PC-9 (cell line): ENCODE measurements around the gene CYB5RL. TPM values are rescaled to one million over a fixed set of nuclear protein-coding genes. Genes with fewer than 3 reads are reported as not detected.
"Not testable (repeated sequence)": the region's sequence is repeated elsewhere in the genome, so short reads cannot be mapped to it uniquely, and the experiment has no call there.

Experiments used
- BruUV-seq: library from RNA; stranded (reverse); fragments of 400-500 nt; replicated peaks from 2 replicates; lab custom pipeline; 2021; lab: Mats Ljungman, UMichigan
- CTCF ChIA-PET: fragments of 300-600 bp; sonication (Branson Sonifier 250); formaldehyde crosslinking; loops from one replicate; lab custom pipeline; 2022; ENCODE audit warnings: antibody characterized with exemption; lab: Charles Lee
- POLR2A ChIA-PET: fragments of 300-600 bp; sonication (Branson Sonifier 250); formaldehyde crosslinking; loops from one replicate; lab custom pipeline; 2022; ENCODE audit warnings: antibody characterized with exemption; ENCODE audit not compliant: unreplicated experiment; lab: Charles Lee
- DNase-seq, 2 experiments: peaks; one replicate each; pipeline versions ENCODE4 v3.0.0 to v3.0.0-alpha.2; 2015 to 2022; ENCODE audit warnings: mixed read lengths in 1 of 2
- H2AFZ ChIP-seq: fragments of 200-600 bp; sonication (generic); 2 replicates; pipeline ENCODE4 v1.8.1; 2017; ENCODE audit warnings: antibody characterized with exemption
- H3F3A ChIP-seq: fragments of 200-600 bp; sonication (generic); 2 replicates; pipeline ENCODE4 v1.8.1; 2017; ENCODE audit warnings: antibody characterized with exemption, mild to moderate bottlenecking, low read depth; ENCODE audit not compliant: insufficient read depth
- H3K27ac ChIP-seq: fragments of 200-600 bp; sonication (generic); 2 replicates; pipeline ENCODE4 v1.6.1; 2016; ENCODE audit warnings: mixed run types
- H3K27me3 ChIP-seq: fragments of 200-600 bp; sonication (generic); 2 replicates; pipeline ENCODE4 v1.6.1; 2016; ENCODE audit warnings: low read depth, mixed run types; ENCODE audit not compliant: insufficient read depth
- H3K36me3 ChIP-seq: fragments of 200-600 bp; sonication (generic); 2 replicates; pipeline ENCODE4 v1.6.1; 2016; ENCODE audit warnings: low read depth, mixed run types
- H3K4me1 ChIP-seq: fragments of 200-600 bp; sonication (generic); replicated peaks from 2 replicates; pipeline ENCODE4 v1.6.1; 2016; ENCODE audit warnings: mixed run types; ENCODE audit not compliant: insufficient read depth
- H3K4me2 ChIP-seq: fragments of 200-600 bp; sonication (generic); 2 replicates; pipeline ENCODE4 v1.6.1; 2017; ENCODE audit warnings: mixed run types
- H3K4me3 ChIP-seq: fragments of 200-600 bp; sonication (generic); 2 replicates; pipeline ENCODE4 v1.6.1; 2016; ENCODE audit warnings: mixed run types
- H3K79me2 ChIP-seq: fragments of 200-600 bp; sonication (generic); 2 replicates; pipeline ENCODE4 v1.6.1; 2017; ENCODE audit warnings: low read depth, mixed run types
- H3K9me2 ChIP-seq: fragments of 200-600 bp; sonication (generic); 2 replicates; pipeline ENCODE4 v1.8.1; 2017; ENCODE audit warnings: mild to moderate bottlenecking; ENCODE audit not compliant: insufficient read depth
- H3K9me3 ChIP-seq: fragments of 200-600 bp; sonication (generic); 2 replicates; pipeline ENCODE4 v1.8.1; 2016; ENCODE audit warnings: low read depth; ENCODE audit not compliant: insufficient read depth
- H4K20me1 ChIP-seq: fragments of 200-600 bp; sonication (generic); 2 replicates; pipeline ENCODE4 v1.8.1; 2017; ENCODE audit not compliant: insufficient read depth
- EZH2 ChIP-seq: fragments of 200-600 bp; sonication (generic); IDR thresholded peaks from 2 replicates; pipeline ENCODE4 v1.8.0; 2017; ENCODE audit warnings: antibody characterized with exemption, low read depth
- intact Hi-C: fragments of 100-400 bp; cut with micrococcal nuclease; formaldehyde crosslinking; loops from one replicate; pipeline ENCODE4 v1.10.0; 2022; ENCODE audit not compliant: unreplicated experiment
- total RNA-seq: library from RNA; stranded (reverse); gene quantifications from 2 replicates; pipeline ENCODE4 v1.2.3, GENCODE V29; 2021
- TF ChIP-seq, protein P1 (sequence below): fragments of 200-600 bp; sonication (generic); conservative IDR thresholded peaks from 2 replicates; pipeline ENCODE4 v1.6.1; 2017; ENCODE audit warnings: mixed run types, antibody characterized with exemption, mild to moderate bottlenecking, moderate library complexity

The CYB5RL gene
- total RNA-seq, 1 experiment from 2014 or later, result 6.7 TPM

DNA sequence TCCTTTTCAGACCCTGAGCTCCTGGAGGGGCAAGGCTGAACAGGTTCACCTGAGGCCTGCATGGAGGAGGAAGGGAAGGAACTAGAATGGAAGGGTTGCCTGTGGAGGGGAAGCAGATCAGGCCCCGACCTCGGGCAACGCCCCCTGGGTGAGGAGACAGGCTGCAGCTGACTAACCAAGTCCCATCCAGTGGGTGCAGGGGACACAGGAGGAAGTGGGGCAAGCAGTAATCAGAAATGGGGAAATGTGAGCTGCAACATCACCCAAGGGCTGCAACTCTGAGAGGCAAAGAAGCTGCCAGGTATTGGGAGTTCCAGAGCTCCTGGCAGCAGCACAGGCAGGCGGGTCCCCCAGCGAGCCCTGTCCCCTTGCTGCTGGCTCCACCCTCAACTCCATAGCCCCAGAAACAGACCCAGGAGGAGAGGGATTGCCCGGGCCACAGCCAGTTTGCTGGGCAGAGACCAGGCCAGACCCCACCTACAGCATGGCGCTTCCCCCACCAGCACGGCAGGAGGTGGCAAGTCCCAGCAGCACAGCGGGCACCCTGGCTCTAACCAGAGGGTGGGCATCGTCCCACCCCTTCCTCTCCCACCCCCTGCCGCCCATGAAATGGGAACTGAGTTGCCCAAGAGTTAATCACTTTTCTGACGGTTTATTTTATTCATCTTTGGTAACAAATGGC, 38.7 kb upstream of the CYB5RL start:
- BruUV-seq, result no TSS peak
- no peaks in the 10 kb centered on the region for H3K27me3 ChIP-seq
- no peaks in the 10 kb centered on the region for H3K4me1 ChIP-seq
- DNase-seq, result no peak
- no peaks in the 10 kb centered on the region for H3K36me3 ChIP-seq
- ChIA-PET POLR2A (no interaction called here), CTCF (no interaction called here)
- no peaks in the 10 kb centered on the region for H3K9me3 ChIP-seq
- H3K9me2 ChIP-seq, result no peaks in the 10 kb centered on the region
- H3F3A ChIP-seq, result peaks cover 4% of the 10 kb centered on the region; the same call in 1 of the 2 replicates
- no peak overlapping the region for H3K27ac ChIP-seq
- no peak overlapping the region for H3K4me2 ChIP-seq
- H4K20me1 ChIP-seq, result no peaks in the 10 kb centered on the region
- H3K79me2 ChIP-seq, result no peaks in the 10 kb centered on the region
- intact Hi-C loops, result no loop called here
- no peak overlapping the region for H3K4me3 ChIP-seq
- TF ChIP-seq EZH2, result no peak
- TF ChIP-seq, protein P1, sequence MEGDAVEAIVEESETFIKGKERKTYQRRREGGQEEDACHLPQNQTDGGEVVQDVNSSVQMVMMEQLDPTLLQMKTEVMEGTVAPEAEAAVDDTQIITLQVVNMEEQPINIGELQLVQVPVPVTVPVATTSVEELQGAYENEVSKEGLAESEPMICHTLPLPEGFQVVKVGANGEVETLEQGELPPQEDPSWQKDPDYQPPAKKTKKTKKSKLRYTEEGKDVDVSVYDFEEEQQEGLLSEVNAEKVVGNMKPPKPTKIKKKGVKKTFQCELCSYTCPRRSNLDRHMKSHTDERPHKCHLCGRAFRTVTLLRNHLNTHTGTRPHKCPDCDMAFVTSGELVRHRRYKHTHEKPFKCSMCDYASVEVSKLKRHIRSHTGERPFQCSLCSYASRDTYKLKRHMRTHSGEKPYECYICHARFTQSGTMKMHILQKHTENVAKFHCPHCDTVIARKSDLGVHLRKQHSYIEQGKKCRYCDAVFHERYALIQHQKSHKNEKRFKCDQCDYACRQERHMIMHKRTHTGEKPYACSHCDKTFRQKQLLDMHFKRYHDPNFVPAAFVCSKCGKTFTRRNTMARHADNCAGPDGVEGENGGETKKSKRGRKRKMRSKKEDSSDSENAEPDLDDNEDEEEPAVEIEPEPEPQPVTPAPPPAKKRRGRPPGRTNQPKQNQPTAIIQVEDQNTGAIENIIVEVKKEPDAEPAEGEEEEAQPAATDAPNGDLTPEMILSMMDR, result no peak
- no peak overlapping the region for H2AFZ ChIP-seq

DNA sequence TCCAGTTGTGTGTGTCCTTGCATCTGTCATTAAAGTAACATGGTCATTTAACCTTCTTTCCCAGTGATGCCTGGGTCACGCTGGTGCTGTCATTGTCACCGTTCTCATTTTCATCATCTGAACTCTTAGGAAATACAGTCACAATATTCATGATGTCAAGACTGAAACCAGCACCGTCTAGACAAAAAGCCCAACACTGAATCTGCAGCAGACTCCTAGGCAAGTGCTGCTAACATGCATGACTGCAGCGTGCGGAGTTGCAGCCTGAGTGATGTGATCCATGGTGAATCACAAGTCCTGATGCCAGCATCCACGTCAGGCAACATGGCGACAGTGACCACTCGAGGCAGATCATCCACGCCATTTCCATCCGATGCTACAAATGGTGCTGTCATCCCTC, 37.8 kb upstream of the CYB5RL start:
- ChIA-PET POLR2A (no interaction called here), CTCF (no interaction called here)
- no TSS peak for BruUV-seq
- Histone ChIP-seq H3K79me2 (no peaks in the 10 kb centered on the region), H4K20me1 (no peaks in the 10 kb centered on the region), H3K36me3 (no peaks in the 10 kb centered on the region), H3K9me2 (no peaks in the 10 kb centered on the region), H3K4me1 (no peaks in the 10 kb centered on the region), H3K9me3 (no peaks in the 10 kb centered on the region), H3K27me3 (no peaks in the 10 kb centered on the region), H3K4me2 (no peak overlapping the region), H2AFZ (no peak overlapping the region), H3K27ac (no peak overlapping the region), H3K4me3 (no peak overlapping the region), H3F3A (peaks cover 4% of the 10 kb centered on the region; the same call in 1 of the 2 replicates)
- no peak for DNase-seq
- TF ChIP-seq, protein P1, result no peak
- TF ChIP-seq EZH2, result no peak
- intact Hi-C loops, result no loop called here

DNA sequence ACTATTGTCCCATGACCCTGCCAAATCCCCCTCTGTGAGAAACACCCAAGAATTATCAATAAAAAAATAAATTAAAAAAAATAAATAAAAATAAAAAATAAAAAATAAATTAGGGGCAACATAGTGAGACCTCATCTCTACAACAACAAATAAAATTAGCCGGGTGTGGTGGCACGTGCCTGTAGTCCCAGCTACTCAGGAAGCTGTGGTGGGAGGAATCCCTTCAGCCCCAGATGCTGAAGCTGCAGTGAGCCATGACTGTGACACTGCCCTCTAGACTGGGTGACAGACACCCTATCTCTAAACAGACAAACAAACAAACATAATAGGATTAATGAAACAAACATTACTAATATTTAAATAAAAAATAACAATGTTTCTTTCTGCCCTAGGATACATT, 34.5 kb upstream of the CYB5RL start:
- Histone ChIP-seq H3K27me3 (no peaks in the 10 kb centered on the region), H3K79me2 (no peaks in the 10 kb centered on the region), H3K9me2 (no peaks in the 10 kb centered on the region), H4K20me1 (no peaks in the 10 kb centered on the region), H3K4me1 (no peaks in the 10 kb centered on the region), H3K27ac (no peak overlapping the region), H3F3A (peaks cover 4% of the 10 kb centered on the region; the same call in 1 of the 2 replicates), H3K9me3 (no peaks in the 10 kb centered on the region), H3K36me3 (no peaks in the 10 kb centered on the region), H3K4me3 (no peak overlapping the region), H2AFZ (no peak overlapping the region), H3K4me2 (no peak overlapping the region)
- no peak for DNase-seq
- BruUV-seq, result no TSS peak
- TF ChIP-seq, protein P1, result no peak
- no peak for TF ChIP-seq EZH2
- CTCF ChIA-PET, result no interaction called here
- POLR2A ChIA-PET, result no interaction called here
- intact Hi-C loops, result no loop called here

DNA sequence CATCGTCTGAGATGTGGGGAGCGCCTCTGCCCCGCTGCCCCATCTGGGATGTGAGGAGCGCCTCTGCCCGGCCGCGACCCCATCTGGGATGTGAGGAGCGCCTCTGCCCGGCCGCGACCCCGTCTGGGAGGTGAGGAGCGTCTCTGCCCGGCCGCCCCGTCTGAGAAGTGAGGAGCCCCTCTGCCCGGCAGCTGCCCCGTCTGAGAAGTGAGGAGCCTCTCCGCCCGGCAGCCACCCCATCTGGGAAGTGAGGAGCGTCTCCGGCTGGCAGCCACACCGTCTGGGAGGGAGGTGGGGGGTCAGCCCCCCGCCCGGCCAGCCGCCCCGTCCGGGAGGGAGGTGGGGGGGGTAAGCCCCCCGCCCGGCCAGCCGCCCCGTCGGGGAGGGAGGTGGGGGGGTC, 33.4 kb upstream of the CYB5RL start:
- H2AFZ ChIP-seq, BruUV-seq, H4K20me1 ChIP-seq, H3K4me1 ChIP-seq, H3K4me2 ChIP-seq, H3K9me3 ChIP-seq, H3K79me2 ChIP-seq, DNase-seq, CTCF ChIA-PET, H3K4me3 ChIP-seq, intact Hi-C loops, H3K9me2 ChIP-seq, H3K36me3 ChIP-seq, H3K27me3 ChIP-seq, H3F3A ChIP-seq, H3K27ac ChIP-seq, POLR2A ChIA-PET: not testable (repeated sequence)
